Choroid plexus epithelial cell (primary cell): ENCODE results near the gene EHF.

Source experiments
- DNase-seq: peaks from one replicate; pipeline ENCODE4 v3.0.0-alpha.2; 2010; ENCODE audit warnings: low read depth
- H3K4me3 ChIP-seq: 2 replicates; pipeline ENCODE4 v1.5.1; 2011; ENCODE audit warnings: low read depth, mild to moderate bottlenecking, control low read depth, low read length, moderate library complexity
- CTCF ChIP-seq: conservative IDR thresholded peaks from 2 replicates; pipeline ENCODE4 v1.5.1; 2011; ENCODE audit warnings: low read depth, mild to moderate bottlenecking, control low read depth, inconsistent platforms, low read length, moderate library complexity

The EHF gene

GRCh38 chr11:34609187-34609751 is 11.6 kb upstream of the EHF start:
- no peak for TF ChIP-seq CTCF
- DNase-seq, result no peak
- no peak overlapping the region for H3K4me3 ChIP-seq

GRCh38 chr11:34609850-34610249 is 11.0 kb upstream of the EHF start:
- H3K4me3 ChIP-seq, result no peak overlapping the region
- TF ChIP-seq CTCF, result no peak
- no peak for DNase-seq

- TF ChIP-seq CTCF, result no peak
- H3K4me3 ChIP-seq, result no peak overlapping the region
- DNase-seq, result no peak
These were observed 10.4 kb upstream of the EHF start for GRCh38 chr11:34610324-34611041.

- TF ChIP-seq CTCF, result no peak
- no peak for DNase-seq
- no peak overlapping the region for H3K4me3 ChIP-seq
These were observed 7.9 kb upstream of the EHF start for GRCh38 chr11:34613015-34613414.

GRCh38 chr11:34613552-34614056 is 7.3 kb upstream of the EHF start:
- no peak overlapping the region for H3K4me3 ChIP-seq
- TF ChIP-seq CTCF, result no peak
- DNase-seq, result no peak

GRCh38 chr11:34614344-34615104 is 6.4 kb upstream of the EHF start:
- H3K4me3 ChIP-seq, result no peak overlapping the region
- TF ChIP-seq CTCF, result no peak
- DNase-seq, result peak; percentile 58
